NCI-H82 (cell line): ENCODE results near the gene MGST1.

Source experiments
- DNase-seq: peaks from one replicate; lab custom pipeline; 2025; lab: John Stamatoyannopoulos, UW

MGST1 gene, protein sequence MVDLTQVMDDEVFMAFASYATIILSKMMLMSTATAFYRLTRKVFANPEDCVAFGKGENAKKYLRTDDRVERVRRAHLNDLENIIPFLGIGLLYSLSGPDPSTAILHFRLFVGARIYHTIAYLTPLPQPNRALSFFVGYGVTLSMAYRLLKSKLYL

DNA sequence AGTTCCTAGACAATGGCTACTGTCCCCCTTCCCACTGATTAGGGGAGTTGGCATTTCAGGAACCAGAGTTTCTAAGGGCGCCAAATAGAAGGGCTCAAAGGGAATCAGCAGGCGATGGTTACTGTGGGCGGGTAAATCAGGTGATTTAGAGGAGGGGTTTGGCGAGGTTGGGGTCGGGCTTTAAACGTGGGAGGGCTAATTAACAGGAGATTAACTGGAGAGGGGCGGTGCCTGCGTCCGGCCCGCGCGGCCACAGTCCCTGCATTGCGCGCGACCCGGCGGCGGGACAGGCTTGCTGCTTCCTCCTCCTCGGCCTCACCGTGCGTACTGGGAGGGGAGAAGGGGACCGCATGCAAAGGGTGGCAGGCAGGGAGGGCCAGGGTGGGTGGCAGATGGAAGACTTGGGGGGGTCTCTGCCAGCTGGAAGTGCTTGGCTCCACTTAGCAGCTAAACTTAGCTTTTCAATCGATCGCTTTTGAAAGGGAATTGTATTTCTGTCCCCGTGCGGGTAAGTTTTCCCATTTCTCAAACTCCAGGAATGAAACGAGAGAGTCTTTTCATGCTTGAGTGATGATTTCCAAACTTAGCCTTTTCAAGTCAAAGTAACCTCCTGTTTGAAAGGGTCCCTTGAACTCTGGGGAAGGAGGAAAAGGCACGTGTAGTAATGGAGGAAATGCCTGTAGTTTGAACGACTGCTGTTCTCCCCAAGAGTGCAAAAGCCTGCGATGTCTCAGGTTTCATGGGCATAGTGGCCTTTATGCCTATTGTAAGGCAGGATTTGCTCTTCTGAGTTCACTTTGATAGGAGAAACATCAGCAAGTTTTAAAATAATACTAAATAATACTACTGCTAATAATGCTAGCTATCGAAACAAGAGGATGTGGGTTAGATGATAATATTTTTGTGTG, at the start of gene MGST1:
Gene MGST1 (plus strand): TSS at position 255 of the 908 bp plus-strand sequence. CDS start 6,608 bp downstream, outside the sequence.
- DNase-seq, result peak; percentile 98

DNA sequence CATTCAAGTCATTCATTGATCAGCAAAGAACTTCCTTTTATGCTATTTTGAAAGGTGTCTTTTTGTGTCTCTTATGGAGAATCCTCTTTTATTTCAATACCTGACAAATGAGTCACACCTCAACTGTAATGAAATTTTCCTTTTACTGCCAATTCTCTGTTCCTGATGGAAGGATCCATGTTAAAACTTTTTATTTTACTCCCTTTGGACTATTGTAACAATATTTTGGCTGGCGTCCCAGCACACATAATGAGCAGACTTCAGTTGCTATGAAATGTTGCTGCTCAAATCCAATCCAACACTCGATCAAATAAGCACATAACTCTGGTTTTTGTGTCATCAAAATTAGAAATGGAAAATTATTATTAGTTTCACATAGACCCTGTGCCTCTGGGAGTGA, 48.0 kb upstream of the MGST1 start:
- no peak for DNase-seq

DNA sequence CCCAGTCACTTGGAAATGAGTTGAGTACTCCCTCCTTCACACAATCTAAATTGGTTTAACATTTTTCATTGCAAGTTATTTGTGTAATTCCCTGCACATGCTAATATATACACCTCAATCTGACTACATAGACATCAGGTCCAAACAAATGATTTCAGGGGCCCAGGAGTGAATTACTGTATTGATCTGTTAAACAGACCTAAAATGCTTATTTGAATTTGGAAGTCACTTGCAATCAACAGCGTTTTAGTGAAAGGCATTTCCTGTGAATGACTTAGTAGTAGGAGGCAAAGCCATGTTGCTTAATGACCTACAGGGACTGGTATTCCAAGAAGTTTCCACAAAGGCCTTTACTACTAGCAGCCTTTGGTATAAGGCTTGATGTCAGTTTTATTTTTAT, 47.3 kb upstream of the MGST1 start:
- no peak for DNase-seq

DNA sequence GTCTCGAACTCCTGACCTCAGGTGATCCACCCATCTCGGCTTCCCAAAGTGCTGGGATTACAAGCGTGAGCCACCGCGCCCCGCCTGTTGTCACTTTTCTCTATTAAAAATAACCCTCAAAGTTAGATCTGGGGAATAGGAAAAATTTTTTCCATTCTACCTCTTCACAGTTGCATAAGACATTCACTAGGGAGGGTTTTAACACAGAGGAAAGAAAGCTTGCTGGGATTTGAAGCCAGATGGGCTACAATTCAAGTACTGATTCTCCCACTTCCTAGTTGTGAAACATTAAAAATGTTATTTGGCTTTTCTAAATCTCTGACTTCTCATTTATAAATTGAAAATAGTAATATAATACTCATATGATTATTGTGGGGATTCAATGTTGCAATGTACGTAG, 46.7 kb upstream of the MGST1 start:
- no peak for DNase-seq

DNA sequence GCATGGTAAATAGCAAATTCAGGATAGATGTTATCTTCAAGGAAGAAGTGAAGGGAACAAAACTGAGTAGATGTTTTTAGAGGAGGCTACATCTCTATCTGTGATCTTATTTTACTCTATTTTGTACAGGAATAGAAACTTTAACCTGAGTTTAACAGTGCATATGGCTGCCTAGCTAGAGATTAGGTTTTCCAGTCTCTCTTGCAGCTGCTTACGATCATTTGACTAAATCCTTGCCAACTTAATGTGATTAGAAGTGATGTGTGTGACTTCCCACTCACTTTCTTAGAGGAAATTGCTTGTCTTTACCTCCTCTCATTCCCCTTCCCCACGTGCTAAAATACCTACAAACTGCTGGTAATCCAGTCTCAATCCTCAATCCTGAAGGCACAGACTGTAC, 43.5 kb upstream of the MGST1 start:
- peak; percentile 96 for DNase-seq

DNA sequence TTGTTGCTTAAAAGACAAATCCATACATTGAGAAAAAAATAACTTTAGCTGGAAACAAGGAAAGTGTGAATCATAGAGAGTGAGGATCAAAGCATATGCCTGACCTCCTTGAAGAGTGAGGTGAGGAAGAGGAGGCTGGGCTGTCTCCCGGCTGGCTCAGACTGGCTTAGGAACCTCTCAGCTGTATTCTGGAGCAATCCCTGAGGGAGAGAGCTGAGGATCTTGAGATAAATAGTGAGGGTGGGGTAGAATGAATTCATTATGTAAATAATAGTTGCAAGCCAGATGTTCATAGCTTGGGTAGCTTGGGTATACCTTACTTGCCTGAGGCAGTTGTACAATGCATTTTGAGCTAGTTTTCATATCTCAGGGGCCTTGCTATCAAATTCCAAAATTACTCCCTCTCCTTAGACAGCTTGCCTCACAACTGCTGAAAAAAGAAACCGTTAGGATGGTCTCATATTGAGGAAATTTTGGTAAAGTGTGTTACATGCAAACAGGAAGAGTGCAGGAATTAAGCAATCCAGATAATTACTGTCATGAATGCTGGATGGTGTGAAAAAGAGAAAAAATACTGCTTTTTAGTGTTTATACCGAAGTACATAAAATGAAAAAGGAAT, 39.5 kb upstream of the MGST1 start:
- peak; percentile 61 for DNase-seq

DNA sequence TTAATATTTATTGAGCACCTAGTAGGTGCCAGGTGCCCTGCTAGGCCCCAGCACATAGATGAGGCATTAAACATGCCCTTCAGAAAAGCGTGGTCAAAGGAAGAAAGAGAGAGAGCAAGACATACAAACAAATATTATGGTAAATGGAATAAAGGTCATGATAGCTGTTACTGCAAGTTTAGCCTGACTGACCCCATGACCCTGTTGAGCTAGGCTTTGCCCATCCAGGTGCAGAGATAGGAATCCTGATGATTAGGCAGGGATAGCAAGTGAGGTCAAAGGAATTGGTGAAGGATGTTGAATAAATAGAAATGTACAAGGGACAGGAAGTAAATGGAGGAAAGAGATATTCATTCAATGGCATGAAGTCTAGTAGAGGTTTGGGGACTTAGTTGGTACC, 36.5 kb upstream of the MGST1 start:
- no peak for DNase-seq

DNA sequence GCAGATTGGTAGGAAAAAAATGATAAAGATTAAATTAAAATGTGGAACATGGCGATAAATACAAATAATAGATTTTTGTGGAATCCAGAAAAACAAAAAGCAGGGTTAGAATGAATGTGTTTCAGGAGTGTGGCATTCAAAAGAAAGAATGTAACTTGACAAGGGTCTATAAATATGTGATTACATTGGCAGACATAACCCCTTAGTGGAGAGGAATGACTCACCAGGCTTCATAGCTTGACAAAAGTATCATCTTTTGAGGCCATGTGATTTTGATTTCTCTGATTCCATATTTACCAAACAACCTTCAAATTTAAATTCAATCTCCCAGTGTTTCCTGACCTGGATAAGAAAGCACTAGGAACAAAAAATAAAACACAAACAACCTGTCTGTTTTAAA, 24.4 kb upstream of the MGST1 start:
- DNase-seq, result no peak

DNA sequence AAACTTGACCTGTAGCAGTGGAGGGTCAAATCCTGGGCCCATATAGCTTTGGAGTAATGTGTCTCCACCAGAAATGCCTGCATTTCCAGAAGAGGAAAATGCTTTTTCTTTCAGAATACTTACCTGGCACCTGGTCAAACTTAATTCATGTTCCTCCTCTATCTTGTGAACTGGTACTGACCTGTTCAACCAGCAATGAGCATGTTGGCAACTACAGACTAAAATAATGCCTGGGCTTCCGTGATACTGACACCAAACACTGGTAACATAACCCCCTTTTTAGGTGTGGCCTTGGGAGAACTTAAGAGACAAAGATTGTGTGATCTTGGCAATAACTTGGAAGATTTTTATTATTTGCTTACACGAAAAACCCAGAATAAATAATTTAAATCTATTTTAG, 23.8 kb upstream of the MGST1 start:
- no peak for DNase-seq

DNA sequence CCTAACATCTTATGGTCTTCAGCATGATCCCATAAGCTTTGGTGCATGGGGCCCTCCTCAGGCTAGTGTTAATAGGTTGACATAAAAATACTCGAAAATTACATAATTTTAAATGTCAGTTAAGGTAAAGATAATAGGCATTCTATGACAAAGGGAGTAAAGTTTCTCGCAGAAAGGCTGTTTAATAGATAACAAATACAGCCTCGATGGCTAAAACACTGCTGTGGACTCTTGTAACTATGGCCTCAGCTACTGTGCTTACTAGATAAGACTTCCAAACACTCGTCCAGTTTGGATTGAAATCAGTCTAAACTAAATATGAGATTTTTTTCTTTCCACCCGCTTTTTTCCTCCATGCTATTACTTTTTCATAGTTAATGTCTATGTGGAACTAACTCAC, 23.2 kb upstream of the MGST1 start:
- no peak for DNase-seq

DNA sequence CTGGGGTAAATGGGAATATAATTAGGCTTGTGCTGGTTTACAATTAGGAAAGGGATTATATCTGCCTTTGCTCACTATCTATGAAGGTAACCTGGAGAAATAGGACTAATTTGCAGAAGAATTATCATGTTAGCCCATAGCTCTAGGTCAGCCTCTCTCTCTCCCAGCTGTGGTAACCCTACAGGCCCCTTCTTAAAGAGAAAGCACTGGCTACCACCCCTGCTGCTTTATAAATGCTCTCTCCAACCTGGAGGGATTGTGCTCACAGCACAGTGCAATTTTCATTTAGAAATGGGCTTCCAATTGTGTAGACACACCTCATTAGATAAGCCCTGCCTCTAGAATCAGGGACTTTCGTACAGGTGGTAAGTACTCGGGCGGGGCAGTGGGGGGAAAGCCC, 22.7 kb upstream of the MGST1 start:
- DNase-seq, result no peak

DNA sequence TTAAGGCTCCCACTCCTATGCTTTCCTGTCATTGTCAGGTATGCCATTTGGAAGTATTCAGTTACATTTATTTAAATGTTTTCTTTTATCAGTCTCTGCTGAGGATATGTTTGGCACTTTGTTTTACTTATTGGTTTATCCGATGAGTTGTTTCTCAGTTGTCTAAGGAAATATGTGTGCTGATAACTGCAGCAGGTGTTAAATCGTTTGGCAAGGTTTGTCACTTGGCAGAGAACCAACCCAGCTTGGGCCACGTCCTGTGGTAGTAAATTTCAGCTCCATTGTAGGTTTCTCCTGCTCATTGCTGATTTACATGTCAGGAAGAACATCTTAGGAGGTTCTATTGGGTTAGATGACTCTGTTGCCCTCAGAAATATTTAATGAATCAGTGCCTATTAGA, 22.0 kb upstream of the MGST1 start:
- DNase-seq, result no peak

DNA sequence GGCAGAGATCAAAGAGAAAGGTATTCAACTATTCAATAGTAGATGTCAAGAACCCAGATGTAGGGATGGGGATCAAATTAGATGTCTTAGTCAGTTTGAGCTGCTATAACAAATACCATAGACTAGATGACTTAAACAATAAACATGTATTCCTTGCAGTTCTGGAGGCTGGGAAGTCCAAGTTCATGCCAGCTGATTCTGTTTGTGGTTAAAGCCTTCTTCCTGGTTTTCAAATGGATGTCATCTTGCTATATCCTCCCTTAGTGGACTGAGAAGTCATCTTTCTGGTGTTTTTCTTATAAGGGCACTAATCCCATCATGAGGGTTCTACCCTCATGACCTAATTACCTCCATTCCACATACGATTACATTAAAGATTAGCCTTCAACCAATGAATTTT, 19.5 kb upstream of the MGST1 start:
- DNase-seq, result no peak

DNA sequence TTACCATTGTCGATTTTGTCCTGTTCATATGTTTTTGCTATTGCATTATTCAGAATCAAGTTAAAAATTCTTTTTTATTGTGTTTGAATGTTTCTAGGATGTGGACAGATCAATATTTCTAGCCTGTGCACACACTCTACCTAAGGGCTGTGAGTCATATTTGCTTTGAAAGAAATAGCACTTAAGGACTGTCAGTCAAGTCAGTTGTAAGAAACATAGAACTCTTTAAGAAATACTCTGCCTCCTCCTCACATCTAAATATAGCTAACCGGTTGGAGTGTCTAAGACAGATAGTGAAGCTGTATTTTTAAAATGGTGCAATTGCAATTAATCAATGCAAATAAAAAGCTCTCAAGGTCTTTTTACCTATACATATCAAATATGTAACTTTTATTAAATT, 17.9 kb upstream of the MGST1 start:
- no peak for DNase-seq

DNA sequence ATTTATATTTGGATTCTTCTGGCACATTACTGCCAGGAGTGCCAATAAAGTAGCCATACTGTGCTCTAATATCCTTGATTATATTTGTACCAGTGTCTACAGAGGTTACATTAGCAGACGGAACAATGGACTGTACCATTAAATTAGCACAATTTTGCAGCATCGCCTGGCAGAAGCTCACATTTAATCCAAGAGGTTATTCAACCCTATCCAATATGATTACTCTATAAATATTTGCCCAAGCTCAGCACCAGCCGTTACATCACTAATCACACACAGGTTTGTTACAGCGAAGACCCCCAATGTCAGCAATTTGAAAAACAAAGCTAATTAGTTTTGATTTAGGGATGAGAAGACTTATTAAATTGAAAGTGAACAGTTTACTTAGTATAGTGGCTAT, 16.9 kb upstream of the MGST1 start:
- DNase-seq, result no peak

DNA sequence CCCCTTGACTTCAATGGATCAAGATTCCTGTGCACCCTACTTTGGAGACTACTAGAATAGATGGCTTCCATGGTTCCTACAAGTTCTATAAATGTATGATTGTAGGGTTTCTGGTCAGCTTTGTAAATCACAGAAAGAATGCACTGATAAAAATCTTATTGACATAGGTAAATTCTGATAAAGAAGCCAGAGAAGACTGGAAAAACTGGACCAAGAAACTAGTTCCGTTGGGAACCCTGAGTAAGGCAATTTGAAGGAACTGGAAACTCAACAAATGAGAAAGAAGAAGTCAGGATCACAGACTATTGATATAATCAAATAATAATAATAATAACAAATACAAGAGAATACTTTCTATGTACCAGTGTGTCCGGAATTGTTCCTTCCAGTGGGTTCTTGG, 15.4 kb upstream of the MGST1 start:
- no peak for DNase-seq

DNA sequence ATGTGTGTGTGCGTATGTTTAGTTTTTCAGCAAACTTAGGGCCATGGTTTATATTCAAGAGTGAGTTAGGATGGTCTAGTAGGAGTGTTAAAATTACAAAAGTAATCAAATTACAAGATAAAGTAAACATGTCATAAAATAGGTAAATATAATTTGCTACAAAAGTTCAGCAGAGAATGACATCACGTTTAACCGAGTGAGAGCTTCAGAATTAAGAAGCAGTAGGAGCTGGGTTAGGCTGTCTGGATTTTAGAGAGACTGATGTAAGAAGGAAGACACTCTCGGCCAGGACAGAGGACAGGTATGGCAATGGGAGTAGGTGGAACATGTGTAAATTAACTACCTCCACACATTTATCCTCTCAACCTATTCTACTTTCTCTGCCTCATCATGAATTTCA, 11.6 kb upstream of the MGST1 start:
- DNase-seq, result no peak

DNA sequence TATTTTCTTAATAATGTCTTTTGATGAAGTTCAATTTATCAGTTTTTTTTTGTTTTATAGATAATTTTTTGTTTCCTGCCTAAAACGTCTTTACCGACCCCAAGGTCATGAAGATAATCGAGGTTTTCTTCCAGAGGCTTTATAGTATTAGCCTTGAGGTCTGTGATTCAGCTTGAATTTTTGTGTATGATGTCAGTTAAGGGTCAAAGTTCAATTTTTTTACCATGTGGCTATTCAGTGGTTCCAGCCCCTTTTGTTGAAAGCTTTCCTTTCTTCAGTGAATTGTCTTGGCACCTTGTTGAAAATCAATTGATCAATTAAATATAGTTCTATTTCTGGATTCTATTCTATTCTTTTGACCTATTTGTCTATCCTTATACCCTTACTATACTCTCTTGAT, 3.2 kb upstream of the MGST1 start:
- DNase-seq, result no peak

DNA sequence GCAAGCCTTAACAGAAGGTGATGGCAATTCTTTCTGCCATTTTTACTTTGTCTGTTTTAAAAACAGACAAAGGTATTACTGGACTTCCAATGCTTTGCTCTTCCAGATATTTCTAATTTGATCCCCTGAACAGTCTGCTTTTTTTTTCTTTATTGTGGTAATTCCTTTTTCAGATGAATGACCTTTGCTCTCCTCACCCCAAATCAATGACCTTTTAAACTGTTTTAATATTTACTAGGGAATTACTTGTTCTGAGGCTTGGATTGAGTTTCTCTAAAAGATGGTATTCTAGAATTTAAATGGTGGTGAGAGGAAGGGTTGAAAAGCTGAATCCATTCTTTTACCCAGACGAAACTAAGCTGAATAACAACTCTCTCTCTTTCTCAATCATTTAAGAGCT, 2.3 kb upstream of the MGST1 start:
- no peak for DNase-seq

DNA sequence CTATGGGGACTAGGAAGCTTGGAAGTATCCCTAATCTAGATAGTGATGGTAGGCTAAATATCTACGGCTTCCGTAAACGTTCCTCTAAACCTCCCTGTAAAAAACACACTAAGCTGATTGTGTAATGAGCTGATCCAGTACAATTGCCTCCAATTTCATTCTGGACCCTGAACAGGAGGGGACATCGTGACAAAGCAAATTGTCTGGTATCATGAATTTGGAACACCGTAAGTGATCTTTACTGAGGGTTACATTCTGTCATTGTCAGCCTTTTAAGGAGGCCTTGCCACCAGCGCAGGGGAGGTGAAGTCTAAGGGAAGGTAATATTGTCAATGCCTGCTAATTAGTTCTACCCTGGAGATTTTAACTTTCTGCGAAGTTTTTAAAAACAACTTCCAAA, 487 bp upstream of the MGST1 start:
- DNase-seq, result peak; percentile 69

DNA sequence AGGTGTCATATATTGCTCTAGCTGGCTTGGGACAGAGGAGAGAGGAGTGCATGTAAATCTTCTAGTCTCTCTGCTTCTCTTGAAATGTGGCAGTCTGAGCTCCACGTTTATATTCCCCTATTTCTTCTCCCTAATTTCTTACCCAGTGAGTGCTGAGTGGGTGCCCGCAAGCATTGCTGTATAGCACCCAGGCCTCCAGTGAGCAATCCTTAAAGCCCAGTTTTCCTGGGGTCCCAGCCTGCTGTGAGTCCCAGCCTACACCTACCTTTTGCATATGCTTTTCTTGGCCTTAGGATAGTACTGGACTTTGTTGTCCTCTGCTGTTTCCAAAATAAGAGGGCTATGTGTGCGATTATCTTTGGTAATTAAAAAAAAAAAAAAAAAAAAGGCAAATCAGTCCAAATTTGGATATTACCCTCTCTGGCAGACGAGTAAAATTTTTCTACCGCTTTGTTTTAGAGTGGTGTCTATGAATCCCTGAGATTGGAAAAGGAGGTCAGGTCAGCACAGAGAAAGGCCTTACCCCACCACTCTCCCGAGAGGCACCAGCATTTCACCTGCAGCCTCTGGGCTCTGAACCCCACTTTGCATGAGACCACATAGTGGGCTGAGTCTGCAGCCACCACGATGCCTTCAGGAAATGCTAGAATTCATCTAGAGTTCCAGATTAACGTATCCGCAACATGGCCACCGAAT, 1.1 kb downstream of the MGST1 start:
- DNase-seq, result peak; percentile 40

DNA sequence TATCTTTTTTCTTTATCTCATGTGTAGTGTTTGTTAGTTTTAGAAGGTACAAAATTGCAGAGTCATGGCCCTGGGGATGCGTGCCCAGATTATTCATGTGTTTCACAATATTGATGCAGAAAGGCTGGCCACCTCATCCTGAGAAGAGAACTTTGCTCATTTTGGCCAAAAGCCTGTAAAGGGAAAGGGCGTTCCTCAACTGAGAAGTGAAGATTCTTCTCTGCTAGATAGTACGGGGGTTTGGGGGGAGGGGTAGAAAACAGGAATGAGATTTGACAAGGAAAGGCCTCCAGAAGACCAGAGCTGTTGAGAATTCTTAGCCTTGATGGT, 1.7 kb downstream of the MGST1 start:
- peak; percentile 40 for DNase-seq

DNA sequence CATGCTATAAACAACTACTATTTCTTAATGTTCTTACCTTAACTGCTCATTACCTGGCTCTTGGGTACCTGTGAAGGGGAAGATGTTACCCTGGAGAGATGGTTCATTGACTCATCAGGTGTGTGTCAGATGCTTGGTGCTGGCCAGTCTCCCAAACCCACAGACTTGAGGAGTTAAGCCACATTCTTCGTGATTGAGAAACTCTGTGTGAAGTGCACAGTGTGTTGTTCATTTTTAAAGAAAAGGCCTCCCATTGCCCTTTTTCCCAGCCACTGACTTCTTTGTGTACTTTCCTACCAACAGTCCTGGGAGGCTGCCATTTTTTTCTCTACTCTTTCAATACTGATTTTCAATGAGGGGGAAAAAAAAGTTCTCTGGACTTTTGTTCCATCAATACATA, 3.2 kb downstream of the MGST1 start:
- no peak for DNase-seq
